T47D (cell line): ENCODE measurements around the gene RAD18.

ENCODE experiments used
- DNase-seq, 2 experiments: peaks; one replicate each; pipeline versions ENCODE4 v3.0.0 to v3.0.0-alpha.2; 2011 to 2012; ENCODE audit warnings: low read depth in 1 of 2, low spot score in 1 of 2
- JUND ChIP-seq: IDR thresholded peaks from 2 replicates; pipeline ENCODE4 v1.6.1; 2012; ENCODE audit warnings: low read depth
- in situ Hi-C: cut with HindIII; loops from 2 replicates; pipeline ENCODE4 v1.10.0; 2016; ENCODE audit warnings: low sequenced_read_pairs, low pct_unique_long_range_greater_than_20kb

RAD18 gene

GRCh38 chr3:8856071-8856470 lies 107.2 kb downstream of the RAD18 start:
- no peak for TF ChIP-seq JUND
- no peak for DNase-seq
- in situ Hi-C loops = no loop called here

- in situ Hi-C loops = no loop called here
- DNase-seq = no peak
- TF ChIP-seq JUND = no peak
These were observed 108.6 kb downstream of the RAD18 start for GRCh38 chr3:8854656-8855055.

- TF ChIP-seq JUND = no peak
- no peak for DNase-seq
- in situ Hi-C loops = no loop called here
These were observed 110.2 kb downstream of the RAD18 start for GRCh38 chr3:8853081-8853480.

- in situ Hi-C loops = no loop called here
- DNase-seq = no peak
- TF ChIP-seq JUND = no peak
These were observed 110.8 kb downstream of the RAD18 start for GRCh38 chr3:8852511-8852910.

DNA sequence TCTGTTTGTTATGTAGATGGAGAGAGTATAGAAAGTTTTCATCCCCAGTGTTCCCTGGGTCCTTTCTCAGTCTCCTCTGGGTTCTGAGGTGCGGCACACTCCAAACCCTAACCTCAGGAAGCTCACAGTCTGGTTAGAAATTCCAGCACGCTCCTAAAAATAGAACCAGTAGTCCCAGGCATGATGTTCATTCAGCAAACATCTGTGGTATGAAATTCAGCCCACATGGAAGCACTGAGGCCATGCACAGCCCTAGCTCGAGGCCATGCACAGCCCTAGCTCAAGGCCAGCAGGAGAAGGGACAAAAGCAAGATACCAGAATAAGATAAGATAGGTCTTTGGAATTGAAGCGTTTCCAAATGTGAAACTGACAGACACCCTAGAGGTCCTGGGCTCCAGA lies 111.6 kb downstream of the RAD18 start:
- no peak for DNase-seq
- in situ Hi-C loops = no loop called here
- no peak for TF ChIP-seq JUND

DNA sequence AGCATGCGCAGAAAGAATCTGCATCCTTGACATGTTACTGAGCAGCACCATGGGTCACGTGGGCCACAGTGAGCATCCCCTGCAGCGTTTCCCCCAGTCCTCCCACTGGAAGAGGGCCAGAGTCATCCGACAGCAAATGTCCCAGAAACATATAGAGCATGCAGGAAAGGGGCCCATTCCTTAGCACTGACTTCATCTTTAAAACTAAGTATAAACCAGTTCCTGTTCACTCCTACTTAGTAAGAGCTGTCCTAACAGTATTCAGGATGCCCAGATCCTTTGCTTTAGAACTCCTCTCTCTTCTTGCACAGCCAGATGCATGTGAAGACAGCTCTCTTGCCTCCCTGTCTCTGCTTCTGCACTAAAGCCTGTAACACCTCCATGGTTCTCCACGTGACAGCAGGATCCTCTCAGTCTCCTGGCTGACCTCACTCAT lies 114.6 kb downstream of the RAD18 start:
- TF ChIP-seq JUND = no peak
- no peak for DNase-seq
- in situ Hi-C loops = no loop called here

DNA sequence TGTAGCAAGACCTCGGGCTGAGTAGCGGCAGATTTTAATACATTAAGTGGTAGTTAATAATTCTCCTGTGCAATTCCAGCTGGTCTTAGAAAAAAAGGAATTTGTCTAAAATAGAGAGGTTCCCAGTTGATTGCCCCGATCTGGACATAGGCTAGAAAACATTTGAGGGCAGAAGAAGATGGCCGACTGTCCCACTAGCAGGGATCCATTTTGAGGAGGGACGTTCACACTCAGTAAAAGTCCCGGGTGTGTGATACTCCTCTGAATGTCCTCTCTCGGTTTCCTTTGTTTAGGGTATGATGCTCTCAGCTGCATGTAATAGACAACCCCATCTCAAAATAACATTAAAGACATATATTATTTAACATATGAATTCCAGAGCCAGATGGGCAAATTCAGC lies 116.0 kb downstream of the RAD18 start:
- no peak for TF ChIP-seq JUND
- in situ Hi-C loops = no loop called here
- DNase-seq = no peak

DNA sequence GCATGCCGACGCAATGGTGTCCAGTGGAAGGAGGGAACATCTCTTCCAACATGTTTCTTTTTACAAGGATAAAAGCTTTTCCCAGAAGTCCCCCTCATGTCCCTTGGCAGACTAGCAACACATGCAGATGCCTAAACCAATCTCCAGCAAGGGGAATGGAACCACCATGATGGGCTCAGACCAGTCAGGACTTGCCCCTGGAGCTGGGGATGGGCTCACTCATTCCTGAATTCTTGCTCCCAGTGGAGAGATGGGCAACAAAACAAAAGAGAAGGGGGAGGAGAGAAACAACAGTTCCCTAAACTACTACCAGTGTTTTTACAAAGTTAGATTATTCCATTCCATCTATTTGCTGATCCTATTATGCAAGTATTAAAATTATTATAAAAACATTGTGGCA lies 117.1 kb downstream of the RAD18 start:
- no peak for DNase-seq
- in situ Hi-C loops = no loop called here

DNA sequence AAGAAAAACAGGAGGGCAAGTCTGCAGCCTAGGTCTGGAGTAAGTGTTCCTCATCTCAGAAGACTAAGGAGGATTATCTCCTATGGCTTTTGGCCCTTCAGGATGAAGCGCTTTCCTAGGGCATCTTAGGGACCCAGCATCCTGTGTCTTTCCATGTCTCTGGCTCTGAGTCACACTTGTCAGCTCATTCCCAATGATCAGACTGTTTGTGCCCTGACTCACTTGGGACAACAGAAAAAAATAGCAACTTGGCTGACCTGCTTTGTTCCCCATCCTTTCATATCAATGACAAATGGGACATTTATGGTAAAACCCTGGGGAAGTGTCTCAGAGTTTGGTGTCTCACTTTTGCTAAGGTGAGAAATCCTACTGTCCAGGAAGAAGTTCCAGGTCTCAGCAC lies 117.6 kb downstream of the RAD18 start:
- TF ChIP-seq JUND = no peak
- DNase-seq = no peak
- in situ Hi-C loops = no loop called here

More for the DNA sequence above, 117.1 kb downstream of the RAD18 start:
- no peak for TF ChIP-seq JUND

- no peak for TF ChIP-seq JUND
- DNase-seq = no peak
- in situ Hi-C loops = no loop called here
These were observed 119.9 kb downstream of the RAD18 start for GRCh38 chr3:8843347-8843746.

- in situ Hi-C loops = no loop called here
- no peak for TF ChIP-seq JUND
- DNase-seq = no peak
These were observed 121.0 kb downstream of the RAD18 start for GRCh38 chr3:8842293-8842692.

DNA sequence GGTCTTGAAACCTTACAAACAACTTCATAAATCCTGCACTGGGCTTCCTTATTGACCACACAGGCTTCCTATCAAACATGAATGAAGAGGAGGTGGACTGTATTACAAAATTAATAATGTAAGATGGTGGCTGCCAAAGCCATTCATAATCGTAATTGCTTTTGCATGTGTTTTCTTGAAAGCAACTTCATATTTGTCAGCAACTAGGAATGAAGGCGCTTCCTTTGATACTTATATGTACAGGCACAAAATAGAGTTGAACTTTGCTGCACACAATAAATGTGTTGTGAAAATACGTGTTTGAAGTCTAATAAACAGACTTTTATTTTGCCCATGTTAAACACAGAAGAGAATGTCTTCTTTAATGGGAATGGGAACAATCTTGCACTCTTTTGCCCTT lies 121.8 kb downstream of the RAD18 start:
- no peak for DNase-seq

DNA sequence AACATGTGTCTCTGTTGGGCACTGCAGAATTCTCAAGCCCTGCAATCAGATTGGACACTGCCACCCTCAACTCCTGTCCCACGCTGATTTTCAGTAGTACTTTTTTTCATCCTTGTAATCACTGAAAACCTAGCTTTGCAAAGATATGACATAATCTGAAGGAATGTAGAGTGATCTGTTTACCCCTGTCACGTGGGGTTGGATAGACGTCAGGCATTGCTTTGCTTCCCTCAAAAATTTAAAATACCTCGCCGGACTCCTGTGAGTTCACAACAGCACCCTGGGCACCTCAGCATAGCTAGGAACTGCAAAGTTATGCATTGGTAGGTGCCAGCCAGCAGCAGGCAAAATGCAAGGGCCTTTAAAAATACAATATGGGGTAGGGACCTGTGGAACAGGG lies 122.7 kb downstream of the RAD18 start:
- DNase-seq = no peak
- in situ Hi-C loops = no loop called here
- no peak for TF ChIP-seq JUND

More for the DNA sequence above, 121.8 kb downstream of the RAD18 start:
- in situ Hi-C loops = no loop called here
- no peak for TF ChIP-seq JUND

GRCh38 chr3:8839607-8840325 lies 123.5 kb downstream of the RAD18 start:
- no peak for DNase-seq
- in situ Hi-C loops = no loop called here
- TF ChIP-seq JUND = no peak
